Activated T-cell treated with anti-CD3 and anti-CD28 coated beads for 48 hours (primary cell): ENCODE results near the gene FAM78A.
"Not testable (repeated sequence)": the region's sequence is repeated elsewhere in the genome, so short reads cannot be mapped to it uniquely, and the experiment has no call there.

ENCODE experiments used
- DNase-seq: peaks from one replicate; pipeline ENCODE4 v3.0.0-alpha.2; 2020; ENCODE audit warnings: low read depth

The FAM78A gene

GRCh38 chr9:131263033-131263343 is 13.3 kb downstream of the FAM78A start:
- DNase-seq, result not testable (repeated sequence)

- no peak for DNase-seq
Observed at GRCh38 chr9:131262327-131263032, 13.8 kb downstream of the FAM78A start.

- no peak for DNase-seq
Observed at GRCh38 chr9:131260751-131261452, 15.4 kb downstream of the FAM78A start.

GRCh38 chr9:131259916-131260597 is 16.3 kb downstream of the FAM78A start:
- no peak for DNase-seq

- DNase-seq, result no peak
Observed at GRCh38 chr9:131259432-131259898, 16.8 kb downstream of the FAM78A start.

GRCh38 chr9:131258698-131259431 is 17.4 kb downstream of the FAM78A start:
- no peak for DNase-seq

- DNase-seq, result no peak
Observed at GRCh38 chr9:131258186-131258585, 18.1 kb downstream of the FAM78A start.

GRCh38 chr9:131257266-131258025 is 18.9 kb downstream of the FAM78A start:
- no peak for DNase-seq

GRCh38 chr9:131255676-131256197 is 20.6 kb downstream of the FAM78A start:
- DNase-seq, result no peak

GRCh38 chr9:131254626-131255025 is 21.7 kb downstream of the FAM78A start:
- DNase-seq, result no peak

- DNase-seq, result no peak
Observed at GRCh38 chr9:131253891-131254491, 22.3 kb downstream of the FAM78A start.

GRCh38 chr9:131252120-131252519 is 24.2 kb downstream of the FAM78A start:
- DNase-seq, result no peak

- DNase-seq, result no peak
Observed at GRCh38 chr9:131246618-131247017, 29.7 kb downstream of the FAM78A start.

GRCh38 chr9:131244331-131244730 is 32.0 kb downstream of the FAM78A start:
- not testable (repeated sequence) for DNase-seq

- DNase-seq, result no peak
Observed at GRCh38 chr9:131240047-131240921, 36.0 kb downstream of the FAM78A start.

- no peak for DNase-seq
Observed at GRCh38 chr9:131239161-131239975, 36.9 kb downstream of the FAM78A start.

- DNase-seq, result no peak
Observed at GRCh38 chr9:131238402-131239021, 37.8 kb downstream of the FAM78A start.

- peak; percentile 84 for DNase-seq
Observed at GRCh38 chr9:131237931-131238401, 38.3 kb downstream of the FAM78A start.
